ENCODE data around the gene C1QTNF6.
"Not testable (repeated sequence)": the region's sequence is repeated elsewhere in the genome, so short reads cannot be mapped to it uniquely, and the experiment has no call there.

The C1QTNF6 gene

GRCh38 chr22:37207981-37208380 lies 19.9 kb upstream of the C1QTNF6 start:
- Histone ChIP-seq H3K27me3 (no peaks in the 10 kb centered on the region), H3K4me2 (peak overlapping the region; percentile 70), H3K4me1 (peaks cover 45% of the 10 kb centered on the region), H3K27ac (0 out of 2 replicates have a peak overlapping the region, but pooled peaks have one; percentile 16), H3K36me3 (no peaks in the 10 kb centered on the region), H3K9me3 (no peaks in the 10 kb centered on the region), H3K4me3 (no peak overlapping the region), H3K9ac (peak overlapping the region; percentile 29; the same call in 1 of the 2 replicates), H4K20me1 (no peaks in the 10 kb centered on the region)
- TF ChIP-seq Cebpa-rat (IDR thresholded peaks at IDR 0.05), result no peak

- TF ChIP-seq Cebpa-rat (IDR thresholded peaks at IDR 0.05), result no peak
- Histone ChIP-seq H4K20me1 (no peaks in the 10 kb centered on the region), H3K36me3 (no peaks in the 10 kb centered on the region), H3K27me3 (no peaks in the 10 kb centered on the region), H3K27ac (no peak overlapping the region), H3K4me1 (peaks cover 39% of the 10 kb centered on the region), H3K4me3 (no peak overlapping the region), H3K9me3 (no peaks in the 10 kb centered on the region), H3K4me2 (no peak overlapping the region), H3K9ac (no peak overlapping the region)
These were observed 19.1 kb upstream of the C1QTNF6 start for GRCh38 chr22:37206841-37207821.

- no peaks in the 10 kb centered on the region for H3K27me3 ChIP-seq
- no peak overlapping the region for H3K4me3 ChIP-seq
- no peak overlapping the region for H3K9ac ChIP-seq
- H3K36me3 ChIP-seq, result no peaks in the 10 kb centered on the region
- H3K27ac ChIP-seq, result no peak overlapping the region
- no peak overlapping the region for H3K4me2 ChIP-seq
- H3K9me3 ChIP-seq, result no peaks in the 10 kb centered on the region
- peaks cover 38% of the 10 kb centered on the region for H3K4me1 ChIP-seq
- no peak for TF ChIP-seq Cebpa-rat (IDR thresholded peaks at IDR 0.05)
- H4K20me1 ChIP-seq, result no peaks in the 10 kb centered on the region
These were observed 18.2 kb upstream of the C1QTNF6 start for GRCh38 chr22:37206118-37206840.

GRCh38 chr22:37205046-37205445 lies 17.0 kb upstream of the C1QTNF6 start:
- TF ChIP-seq Cebpa-rat (IDR thresholded peaks at IDR 0.05), result no peak
- no peak overlapping the region for H3K9ac ChIP-seq
- no peaks in the 10 kb centered on the region for H3K27me3 ChIP-seq
- H3K9me3 ChIP-seq, result no peaks in the 10 kb centered on the region
- no peaks in the 10 kb centered on the region for H4K20me1 ChIP-seq
- H3K27ac ChIP-seq, result 0 out of 2 replicates have a peak overlapping the region, but pooled peaks have one; percentile 41
- no peaks in the 10 kb centered on the region for H3K36me3 ChIP-seq
- H3K4me1 ChIP-seq, result peaks cover 51% of the 10 kb centered on the region
- no peak overlapping the region; the same call in 1 of the 2 replicates for H3K4me2 ChIP-seq
- H3K4me3 ChIP-seq, result no peak overlapping the region

- Histone ChIP-seq H3K36me3 (no peaks in the 10 kb centered on the region), H3K4me2 (no peak overlapping the region), H3K4me1 (peaks cover 52% of the 10 kb centered on the region), H4K20me1 (no peaks in the 10 kb centered on the region), H3K27ac (no peak overlapping the region), H3K4me3 (no peak overlapping the region), H3K9ac (no peak overlapping the region), H3K27me3 (no peaks in the 10 kb centered on the region), H3K9me3 (no peaks in the 10 kb centered on the region)
- no peak for TF ChIP-seq Cebpa-rat (IDR thresholded peaks at IDR 0.05)
These were observed 16.1 kb upstream of the C1QTNF6 start for GRCh38 chr22:37204045-37204655.

GRCh38 chr22:37203354-37204044 lies 15.5 kb upstream of the C1QTNF6 start:
- H3K9ac ChIP-seq, result no peak overlapping the region
- H3K9me3 ChIP-seq, result no peaks in the 10 kb centered on the region
- no peaks in the 10 kb centered on the region for H3K27me3 ChIP-seq
- H3K4me3 ChIP-seq, result no peak overlapping the region
- H4K20me1 ChIP-seq, result no peaks in the 10 kb centered on the region
- no peak for TF ChIP-seq Cebpa-rat (IDR thresholded peaks at IDR 0.05)
- no peaks in the 10 kb centered on the region for H3K36me3 ChIP-seq
- H3K4me1 ChIP-seq, result peaks cover 45% of the 10 kb centered on the region
- no peak overlapping the region for H3K4me2 ChIP-seq
- no peak overlapping the region for H3K27ac ChIP-seq

GRCh38 chr22:37202716-37203115 lies 14.7 kb upstream of the C1QTNF6 start:
- Histone ChIP-seq H3K27me3 (no peaks in the 10 kb centered on the region), H3K27ac (no peak overlapping the region), H3K36me3 (no peaks in the 10 kb centered on the region), H4K20me1 (no peaks in the 10 kb centered on the region), H3K4me1 (peaks cover 44% of the 10 kb centered on the region), H3K9me3 (no peaks in the 10 kb centered on the region), H3K9ac (no peak overlapping the region), H3K4me2 (no peak overlapping the region), H3K4me3 (no peak overlapping the region)
- no peak for TF ChIP-seq Cebpa-rat (IDR thresholded peaks at IDR 0.05)

- H3K27ac ChIP-seq, result no peak overlapping the region
- H3K9ac ChIP-seq, result no peak overlapping the region
- no peak overlapping the region for H3K4me2 ChIP-seq
These were observed 14.0 kb upstream of the C1QTNF6 start for GRCh38 chr22:37202001-37202555.

GRCh38 chr22:37201443-37201820 lies 13.4 kb upstream of the C1QTNF6 start:
- H4K20me1 ChIP-seq, H3K27me3 ChIP-seq, H3K27ac ChIP-seq, H3K9ac ChIP-seq, H3K9me3 ChIP-seq, H3K4me3 ChIP-seq, H3K36me3 ChIP-seq: not testable (repeated sequence)
- Histone ChIP-seq H3K4me2 (peak overlapping the region; percentile 78; the same call in 1 of the 2 replicates), H3K4me1 (peaks cover 53% of the 10 kb centered on the region)

More at GRCh38 chr22:37202001-37202555, 14.0 kb upstream of the C1QTNF6 start:
- TF ChIP-seq Cebpa-rat (IDR thresholded peaks at IDR 0.05), result no peak
- no peak overlapping the region for H3K4me3 ChIP-seq
- H4K20me1 ChIP-seq, result no peaks in the 10 kb centered on the region
- no peaks in the 10 kb centered on the region for H3K27me3 ChIP-seq
- peaks cover 49% of the 10 kb centered on the region for H3K4me1 ChIP-seq
- no peaks in the 10 kb centered on the region for H3K36me3 ChIP-seq
- H3K9me3 ChIP-seq, result no peaks in the 10 kb centered on the region
